SU-DHL-6 (cell line): ENCODE measurements around the gene C4B.
"Not testable (repeated sequence)": the region's sequence is repeated elsewhere in the genome, so short reads cannot be mapped to it uniquely, and the experiment has no call there.

Source experiments
- CTCF ChIP-seq: fragments of 200-600 bp; sonication (generic); IDR thresholded peaks from one replicate; pipeline ENCODE4 v1.5.1; 2017; ENCODE audit warnings: antibody characterized with exemption, mild to moderate bottlenecking, low read length, moderate library complexity; ENCODE audit not compliant: insufficient read depth, poor library complexity, severe bottlenecking
- EZH2phosphoT487 ChIP-seq: fragments of 200-600 bp; sonication (generic), shearing (Covaris generic); conservative IDR thresholded peaks from 2 replicates; pipeline ENCODE4 v1.6.1; 2018; ENCODE audit warnings: mild to moderate bottlenecking, antibody characterized with exemption, low read length, moderate library complexity, mixed read lengths

GRCh38 chr6:32044916-32045315, 30.3 kb downstream of the C4B start:
- not testable (repeated sequence) for TF ChIP-seq EZH2phosphoT487, CTCF
